BLaER1 treated with 17β-estradiol and CSF1 and Interleukin-3, amounts not matched to agents 10 nM and 100 nM (cell line): ENCODE measurements around the gene SMARCB1.

Experiments used
- H3K27ac ChIP-seq, 11 experiments: shearing (Covaris generic); formaldehyde crosslinking; 2 replicates each; pipeline ENCODE4 v1.8.1; 2022
- H3K27me3 ChIP-seq, 11 experiments: shearing (Covaris generic); formaldehyde crosslinking; 2 replicates each; pipeline ENCODE4 v1.8.1; 2022
- H3K36me3 ChIP-seq, 11 experiments: shearing (Covaris generic); formaldehyde crosslinking; 2 replicates each; pipeline ENCODE4 v1.8.1; 2022
- H3K4me1 ChIP-seq, 10 experiments: shearing (Covaris generic); formaldehyde crosslinking; 2 replicates each; pipeline ENCODE4 v1.8.1; 2022
- H3K4me2 ChIP-seq, 11 experiments: shearing (Covaris generic); formaldehyde crosslinking; 2 replicates each; pipeline ENCODE4 v1.8.1; 2022
- H3K4me3 ChIP-seq, 10 experiments: shearing (Covaris generic); formaldehyde crosslinking; 2 replicates each; pipeline ENCODE4 v1.8.1; 2022
- H3K9ac ChIP-seq, 11 experiments: shearing (Covaris generic); formaldehyde crosslinking; 2 replicates each; pipeline ENCODE4 v1.8.1; 2022
- H3K9me3 ChIP-seq, 11 experiments: shearing (Covaris generic); formaldehyde crosslinking; replicated peaks in 1 of 11; 2 replicates each; pipeline ENCODE4 v1.8.1; 2022
- H4K20me1 ChIP-seq, 11 experiments: shearing (Covaris generic); formaldehyde crosslinking; 2 replicates each; pipeline ENCODE4 v1.8.1; 2022
- Cebpa-rat ChIP-seq, 11 experiments: shearing (Covaris generic); IDR thresholded peaks; 2 replicates each; pipeline ENCODE4 v1.8.1; 2022

The SMARCB1 gene

GRCh38 chr22:23754980-23755636 lies 31.7 kb upstream of the SMARCB1 start:
- Histone ChIP-seq H4K20me1 (0 out of 22 replicates have a peak, but pooled peaks cover 0 to under 1% (median 0%) of the 10 kb centered on the region in 11 experiments), H3K27me3 (no peaks in the 10 kb centered on the region), H3K9me3 (no peaks in the 10 kb centered on the region), H3K4me3 (peak overlapping the region in 3 of 10 experiments; percentile 72 to 75 (median 73); a peak in 4 of 20 replicates), H3K27ac (peak overlapping the region in 7 of 11 experiments; percentile 7 to 100 (median 98); a peak in 13 of 22 replicates), H3K4me1 (peaks cover 25 to 90% (median 72%) of the 10 kb centered on the region in 10 experiments), H3K36me3 (no peaks in the 10 kb centered on the region), H3K9ac (peak overlapping the region in 5 of 11 experiments; percentile 3 to 98 (median 59); a peak in 8 of 22 replicates), H3K4me2 (peak overlapping the region in 9 of 11 experiments; percentile 92 to 99 (median 96); a peak in 18 of 22 replicates)
- TF ChIP-seq Cebpa-rat (IDR thresholded peaks at IDR 0.05), result no peak

GRCh38 chr22:23755711-23756110 lies 31.1 kb upstream of the SMARCB1 start:
- Histone ChIP-seq H3K4me2 (peak overlapping the region in 8 of 11 experiments; percentile 92 to 99 (median 96); a peak in 16 of 22 replicates), H3K4me1 (peaks cover 23 to 91% (median 76%) of the 10 kb centered on the region in 10 experiments), H3K36me3 (no peaks in the 10 kb centered on the region), H3K9me3 (no peaks in the 10 kb centered on the region), H4K20me1 (no peaks in the 10 kb centered on the region), H3K9ac (peak overlapping the region in 4 of 11 experiments; percentile 3 to 90 (median 35); a peak in 7 of 22 replicates), H3K27me3 (no peaks in the 10 kb centered on the region), H3K4me3 (no peak overlapping the region), H3K27ac (peak overlapping the region in 7 of 11 experiments; percentile 7 to 100 (median 98); a peak in 13 of 22 replicates)
- TF ChIP-seq Cebpa-rat (IDR thresholded peaks at IDR 0.05), result no peak

- Histone ChIP-seq H3K27me3 (no peaks in the 10 kb centered on the region), H3K9me3 (no peaks in the 10 kb centered on the region), H3K27ac (peak overlapping the region in 6 of 11 experiments; percentile 36 to 100 (median 48); a peak in 11 of 22 replicates), H4K20me1 (no peaks in the 10 kb centered on the region), H3K36me3 (no peaks in the 10 kb centered on the region), H3K4me1 (peaks cover 24 to 96% (median 80%) of the 10 kb centered on the region in 10 experiments), H3K9ac (peak overlapping the region in 3 of 11 experiments; percentile 28 to 44 (median 35); a peak in 3 of 22 replicates), H3K4me3 (no peak overlapping the region), H3K4me2 (peak overlapping the region; percentile 30 to 99 (median 64); a peak in 21 of 22 replicates)
- TF ChIP-seq Cebpa-rat (IDR thresholded peaks at IDR 0.05), result no peak
Observed at GRCh38 chr22:23756891-23757290, 29.9 kb upstream of the SMARCB1 start.

- Histone ChIP-seq H3K9me3 (no peaks in the 10 kb centered on the region), H4K20me1 (peaks cover 7 to 19% (median 10%) of the 10 kb centered on the region in 11 experiments; a peak in 20 of 22 replicates), H3K27ac (peak overlapping the region in 1 of 11 experiments; percentile 34; a peak in 2 of 22 replicates), H3K4me1 (peaks cover 37 to 96% (median 83%) of the 10 kb centered on the region in 10 experiments), H3K4me2 (peak overlapping the region in 2 of 11 experiments; percentile 2 to 58; a peak in 1 of 22 replicates), H3K9ac (no peak overlapping the region), H3K36me3 (peaks cover under 1 to 7% (median 3%) of the 10 kb centered on the region in 11 experiments; a peak in 11 of 22 replicates), H3K4me3 (no peak overlapping the region), H3K27me3 (no peaks in the 10 kb centered on the region)
- TF ChIP-seq Cebpa-rat (IDR thresholded peaks at IDR 0.05), result no peak
Observed at GRCh38 chr22:23759566-23759965, 27.2 kb upstream of the SMARCB1 start.

- TF ChIP-seq Cebpa-rat (IDR thresholded peaks at IDR 0.05), result no peak
- Histone ChIP-seq H3K4me1 (peaks cover 42 to 96% (median 83%) of the 10 kb centered on the region in 10 experiments), H3K4me2 (peak overlapping the region in 6 of 11 experiments; percentile 0 to 58 (median 34); a peak in 2 of 22 replicates)
Observed at GRCh38 chr22:23760056-23760455, 26.7 kb upstream of the SMARCB1 start.

GRCh38 chr22:23762842-23763578 lies 23.8 kb upstream of the SMARCB1 start, which contains the start of gene C22orf15:
TSS of gene C22orf15 (plus strand) at chr22:23762990. CDS start at chr22:23763307, 317 bp downstream.
- peak within 1 kb of the TSS; percentile 81 to 99 (median 97) for H3K4me2 ChIP-seq
- H3K9ac ChIP-seq, result peak within 1 kb of the TSS; percentile 53 to 75 (median 66); a peak in 20 of 22 replicates

More at GRCh38 chr22:23760056-23760455, 26.7 kb upstream of the SMARCB1 start:
- Histone ChIP-seq H3K27ac (peak overlapping the region in 2 of 11 experiments; percentile 8 to 34; a peak in 2 of 22 replicates), H4K20me1 (peaks cover 12 to 24% (median 15%) of the 10 kb centered on the region in 11 experiments; a peak in 20 of 22 replicates), H3K27me3 (no peaks in the 10 kb centered on the region), H3K9ac (no peak overlapping the region), H3K36me3 (peaks cover 5 to 12% (median 8%) of the 10 kb centered on the region in 11 experiments; a peak in 17 of 22 replicates), H3K4me3 (no peak overlapping the region), H3K9me3 (no peaks in the 10 kb centered on the region)

GRCh38 chr22:23763579-23763945 lies 23.2 kb upstream of the SMARCB1 start:
- Histone ChIP-seq H3K36me3 (peaks cover 7 to 21% (median 17%) of the 10 kb centered on the region in 11 experiments; a peak in 17 of 22 replicates), H3K9me3 (no peaks in the 10 kb centered on the region), H3K4me3 (peak overlapping the region; percentile 42 to 83 (median 52)), H3K4me1 (peaks cover 51 to 86% (median 76%) of the 10 kb centered on the region in 10 experiments), H3K9ac (peak overlapping the region; percentile 53 to 75 (median 66); a peak in 20 of 22 replicates), H4K20me1 (peaks cover 21 to 45% (median 30%) of the 10 kb centered on the region in 11 experiments), H3K27me3 (no peaks in the 10 kb centered on the region), H3K27ac (peak overlapping the region in 9 of 11 experiments; percentile 33 to 76 (median 68); a peak in 16 of 22 replicates), H3K4me2 (peak overlapping the region; percentile 81 to 99 (median 97))
- no peak for TF ChIP-seq Cebpa-rat (IDR thresholded peaks at IDR 0.05)

More at GRCh38 chr22:23762842-23763578, 23.8 kb upstream of the SMARCB1 start, which contains the start of gene C22orf15:
- H3K27ac ChIP-seq, result peak within 1 kb of the TSS in 9 of 11 experiments; percentile 33 to 76 (median 68); a peak in 17 of 22 replicates
- no peaks in the 10 kb centered on the region for H3K9me3 ChIP-seq
- H4K20me1 ChIP-seq, result peaks cover 21 to 45% (median 30%) of the 10 kb centered on the region in 11 experiments
- H3K4me3 ChIP-seq, result peak within 1 kb of the TSS; percentile 42 to 83 (median 52)
- H3K27me3 ChIP-seq, result no peaks in the 10 kb centered on the region
- peaks cover 49 to 88% (median 74%) of the 10 kb centered on the region in 10 experiments for H3K4me1 ChIP-seq
- no peak for TF ChIP-seq Cebpa-rat (IDR thresholded peaks at IDR 0.05)
- peaks cover 7 to 21% (median 17%) of the 10 kb centered on the region in 11 experiments; a peak in 17 of 22 replicates for H3K36me3 ChIP-seq

- Histone ChIP-seq H4K20me1 (peaks cover 21 to 45% (median 30%) of the 10 kb centered on the region in 11 experiments), H3K27me3 (no peaks in the 10 kb centered on the region), H3K4me2 (peak overlapping the region; percentile 81 to 99 (median 97)), H3K27ac (peak overlapping the region in 8 of 11 experiments; percentile 63 to 76 (median 68); a peak in 14 of 22 replicates), H3K9me3 (no peaks in the 10 kb centered on the region), H3K4me1 (peaks cover 55 to 87% (median 80%) of the 10 kb centered on the region in 10 experiments), H3K9ac (peak overlapping the region; percentile 53 to 75 (median 66); a peak in 20 of 22 replicates), H3K36me3 (peaks cover 7 to 21% (median 17%) of the 10 kb centered on the region in 11 experiments; a peak in 17 of 22 replicates), H3K4me3 (peak overlapping the region; percentile 42 to 83 (median 52))
- TF ChIP-seq Cebpa-rat (IDR thresholded peaks at IDR 0.05), result no peak
Observed at GRCh38 chr22:23763954-23764353, 22.8 kb upstream of the SMARCB1 start.
